Calu3 (cell line): ENCODE measurements around the gene OR2A1. TPM values are rescaled to one million over a fixed set of nuclear protein-coding genes. Genes with fewer than 3 reads are reported as not detected.
"Not testable (repeated sequence)": the region's sequence is repeated elsewhere in the genome, so short reads cannot be mapped to it uniquely, and the experiment has no call there.

Experiments used
- Bru-seq: library from RNA; stranded (reverse); fragments of 400-500 nt; gene quantifications from one replicate; lab custom pipeline; 2021; lab: Mats Ljungman, UMichigan
- BruChase-seq, 2 experiments: library from RNA; stranded (reverse); fragments of 400-500 nt; gene quantifications; one replicate each; lab custom pipeline; 2021; lab: Mats Ljungman, UMichigan
- BruUV-seq: library from RNA; stranded (reverse); fragments of 400-500 nt; replicated peaks from 2 replicates; lab custom pipeline; 2021; lab: Mats Ljungman, UMichigan
- CTCF ChIA-PET: fragments of 300-600 bp; sonication (Branson Sonifier 250); formaldehyde crosslinking; loops from one replicate; lab custom pipeline; 2022; ENCODE audit warnings: antibody characterized with exemption; lab: Charles Lee
- DNase-seq: peaks from one replicate; pipeline ENCODE4 v3.0.0; 2022
- H3K27ac Mint-ChIP-seq: one replicate; pipeline ENCODE4 v1.8.0; 2022; ENCODE audit warnings: mixed read lengths; ENCODE audit not compliant: unreplicated experiment
- H3K27me3 Mint-ChIP-seq: one replicate; pipeline ENCODE4 v1.8.0; 2022; ENCODE audit warnings: mixed read lengths; ENCODE audit not compliant: unreplicated experiment
- H3K36me3 Mint-ChIP-seq: one replicate; pipeline ENCODE4 v1.8.0; 2022; ENCODE audit warnings: mild to moderate bottlenecking, moderate library complexity, mixed read lengths; ENCODE audit not compliant: insufficient read depth, unreplicated experiment
- H3K4me1 Mint-ChIP-seq: one replicate; pipeline ENCODE4 v1.8.0; 2022; ENCODE audit warnings: mild to moderate bottlenecking, low read depth, mixed read lengths; ENCODE audit not compliant: unreplicated experiment
- H3K4me3 Mint-ChIP-seq: one replicate; pipeline ENCODE4 v1.8.0; 2022; ENCODE audit warnings: mild to moderate bottlenecking, low read depth, moderate library complexity, mixed read lengths; ENCODE audit not compliant: unreplicated experiment
- H3K9me3 Mint-ChIP-seq: one replicate; pipeline ENCODE4 v1.8.0; 2022; ENCODE audit warnings: low read depth, mixed read lengths; ENCODE audit not compliant: unreplicated experiment
- intact Hi-C: fragments of 100-400 bp; cut with micrococcal nuclease; formaldehyde crosslinking; loops from one replicate; pipeline ENCODE4 v1.10.0; 2022; ENCODE audit not compliant: unreplicated experiment
- long read RNA-seq: library from polyadenylated mRNA; stranded (forward); transcript quantifications from one replicate; pipeline ENCODE4 v2.0.0, GENCODE V29; 2022
- total RNA-seq: library from RNA; stranded (reverse); gene quantifications from 2 replicates; pipeline ENCODE4 v1.2.3, GENCODE V29; 2022

Gene OR2A1
- total RNA-seq: not detected in 2 replicates
- Bru-seq, nascent RNA: not detected
- BruChase-seq, experiment 1, labeled RNA remaining after a 6-hour chase: not detected
- BruChase-seq, experiment 2, labeled RNA remaining after a 2-hour chase: not detected
- long read RNA-seq: 0 reads

GRCh38 chr7:144311872-144312469, at the start of gene OR2A1:
TSS of gene OR2A1 (plus strand) at chr7:144312419. CDS start at chr7:144318125, 5,706 bp downstream.
- BruUV-seq, DNase-seq, H3K36me3 Mint-ChIP-seq, H3K4me3 Mint-ChIP-seq, H3K27me3 Mint-ChIP-seq, H3K9me3 Mint-ChIP-seq, H3K27ac Mint-ChIP-seq, CTCF ChIA-PET, H3K4me1 Mint-ChIP-seq, intact Hi-C loops: not testable (repeated sequence)

GRCh38 chr7:144264692-144265091, 47.5 kb upstream of the OR2A1 start, which contains the start of gene OR2A7:
TSS of gene OR2A7 (minus strand) at chr7:144264792. CDS start at chr7:144259628, 5,164 bp downstream.
- H3K9me3 Mint-ChIP-seq, DNase-seq, BruUV-seq, intact Hi-C loops, H3K4me3 Mint-ChIP-seq, H3K27ac Mint-ChIP-seq, H3K4me1 Mint-ChIP-seq, H3K36me3 Mint-ChIP-seq, CTCF ChIA-PET, H3K27me3 Mint-ChIP-seq: not testable (repeated sequence)

- H3K4me1 Mint-ChIP-seq, H3K27ac Mint-ChIP-seq, H3K4me3 Mint-ChIP-seq, H3K9me3 Mint-ChIP-seq, CTCF ChIA-PET, BruUV-seq, DNase-seq, H3K36me3 Mint-ChIP-seq, intact Hi-C loops, H3K27me3 Mint-ChIP-seq: not testable (repeated sequence)
Measured at GRCh38 chr7:144269188-144269587, 43.0 kb upstream of the OR2A1 start, which contains the start of gene CTAGE8. TSS of gene CTAGE8 (minus strand) at chr7:144269288. CDS start at chr7:144269250, 38 bp downstream.

- CTCF ChIA-PET: not testable (repeated sequence)
Measured at GRCh38 chr7:144275281-144275680, 36.9 kb upstream of the OR2A1 start.

GRCh38 chr7:144280010-144280409, 32.2 kb upstream of the OR2A1 start:
- not testable (repeated sequence) for H3K36me3 Mint-ChIP-seq, H3K9me3 Mint-ChIP-seq, H3K4me1 Mint-ChIP-seq

More at GRCh38 chr7:144275281-144275680, 36.9 kb upstream of the OR2A1 start:
- H3K9me3 Mint-ChIP-seq, H3K27ac Mint-ChIP-seq, intact Hi-C loops, H3K4me3 Mint-ChIP-seq, H3K36me3 Mint-ChIP-seq, BruUV-seq, H3K4me1 Mint-ChIP-seq, DNase-seq, H3K27me3 Mint-ChIP-seq: not testable (repeated sequence)

GRCh38 chr7:144281981-144282380, 30.2 kb upstream of the OR2A1 start:
- H3K4me3 Mint-ChIP-seq, CTCF ChIA-PET, BruUV-seq, H3K4me1 Mint-ChIP-seq, H3K27ac Mint-ChIP-seq, H3K27me3 Mint-ChIP-seq, DNase-seq, H3K9me3 Mint-ChIP-seq, intact Hi-C loops, H3K36me3 Mint-ChIP-seq: not testable (repeated sequence)

More at GRCh38 chr7:144280010-144280409, 32.2 kb upstream of the OR2A1 start:
- H3K27ac Mint-ChIP-seq, intact Hi-C loops, H3K27me3 Mint-ChIP-seq, H3K4me3 Mint-ChIP-seq, CTCF ChIA-PET, DNase-seq: not testable (repeated sequence)
- BruUV-seq: TSS peak; percentile 10

GRCh38 chr7:144282490-144282889, 29.7 kb upstream of the OR2A1 start:
- H3K27me3 Mint-ChIP-seq, CTCF ChIA-PET, intact Hi-C loops, H3K36me3 Mint-ChIP-seq, H3K27ac Mint-ChIP-seq, H3K4me3 Mint-ChIP-seq, H3K4me1 Mint-ChIP-seq, H3K9me3 Mint-ChIP-seq, DNase-seq, BruUV-seq: not testable (repeated sequence)

- H3K27ac Mint-ChIP-seq, H3K36me3 Mint-ChIP-seq, H3K27me3 Mint-ChIP-seq, H3K9me3 Mint-ChIP-seq, CTCF ChIA-PET, DNase-seq, BruUV-seq, H3K4me1 Mint-ChIP-seq, intact Hi-C loops, H3K4me3 Mint-ChIP-seq: not testable (repeated sequence)
Measured at GRCh38 chr7:144283716-144284115, 28.5 kb upstream of the OR2A1 start.

- CTCF ChIA-PET: not testable (repeated sequence)
Measured at GRCh38 chr7:144287171-144287784, 24.9 kb upstream of the OR2A1 start.

More at GRCh38 chr7:144287171-144287784, 24.9 kb upstream of the OR2A1 start:
- H3K27ac Mint-ChIP-seq, H3K27me3 Mint-ChIP-seq, H3K4me3 Mint-ChIP-seq, intact Hi-C loops, H3K36me3 Mint-ChIP-seq, H3K4me1 Mint-ChIP-seq, H3K9me3 Mint-ChIP-seq, DNase-seq, BruUV-seq: not testable (repeated sequence)
